Activated CD4-positive, alpha-beta T cell treated with anti-CD3 and anti-CD28 coated beads for 24 hours (primary cell): ENCODE results near the gene GDPD4.

Source experiments
- DNase-seq, 2 donors: peaks; one replicate each; pipeline ENCODE4 v3.0.0-alpha.2; 2020; ENCODE audit warnings: low read depth in 2 of 2

GDPD4 gene

GRCh38 chr11:77244277-77245027 is 57.0 kb downstream of the GDPD4 start:
- DNase-seq, result no peak

GRCh38 chr11:77236901-77237300 is 64.6 kb downstream of the GDPD4 start:
- no peak for DNase-seq

GRCh38 chr11:77233011-77233410 is 68.5 kb downstream of the GDPD4 start:
- no peak for DNase-seq

GRCh38 chr11:77232242-77232641 is 69.2 kb downstream of the GDPD4 start:
- DNase-seq, result no peak

GRCh38 chr11:77231800-77232199 is 69.7 kb downstream of the GDPD4 start:
- DNase-seq, result no peak

GRCh38 chr11:77230878-77231605 is 70.4 kb downstream of the GDPD4 start:
- DNase-seq, result no peak

- no peak for DNase-seq
Observed at GRCh38 chr11:77223797-77224196, 77.7 kb downstream of the GDPD4 start.

- DNase-seq, result no peak
Observed at GRCh38 chr11:77217156-77217555, 84.3 kb downstream of the GDPD4 start.

GRCh38 chr11:77215106-77215505 is 86.4 kb downstream of the GDPD4 start:
- no peak for DNase-seq

GRCh38 chr11:77214557-77214956 is 86.9 kb downstream of the GDPD4 start:
- DNase-seq, result no peak

- no peak for DNase-seq
Observed at GRCh38 chr11:77213589-77214428, 87.7 kb downstream of the GDPD4 start.

- DNase-seq, result no peak
Observed at GRCh38 chr11:77213029-77213579, 88.4 kb downstream of the GDPD4 start.

GRCh38 chr11:77212314-77213007 is 89.0 kb downstream of the GDPD4 start:
- no peak for DNase-seq

- no peak for DNase-seq
Observed at GRCh38 chr11:77211594-77212251, 89.8 kb downstream of the GDPD4 start.

- DNase-seq, result no peak
Observed at GRCh38 chr11:77211040-77211451, 90.4 kb downstream of the GDPD4 start.

GRCh38 chr11:77209663-77210062 is 91.8 kb downstream of the GDPD4 start:
- DNase-seq, result no peak

- DNase-seq, result no peak
Observed at GRCh38 chr11:77208535-77208934, 93.0 kb downstream of the GDPD4 start.

GRCh38 chr11:77207618-77208313 is 93.7 kb downstream of the GDPD4 start:
- no peak for DNase-seq

- DNase-seq, result no peak
Observed at GRCh38 chr11:77207019-77207485, 94.4 kb downstream of the GDPD4 start.
